ENCODE measurements around the gene MME.

Gene MME

DNA sequence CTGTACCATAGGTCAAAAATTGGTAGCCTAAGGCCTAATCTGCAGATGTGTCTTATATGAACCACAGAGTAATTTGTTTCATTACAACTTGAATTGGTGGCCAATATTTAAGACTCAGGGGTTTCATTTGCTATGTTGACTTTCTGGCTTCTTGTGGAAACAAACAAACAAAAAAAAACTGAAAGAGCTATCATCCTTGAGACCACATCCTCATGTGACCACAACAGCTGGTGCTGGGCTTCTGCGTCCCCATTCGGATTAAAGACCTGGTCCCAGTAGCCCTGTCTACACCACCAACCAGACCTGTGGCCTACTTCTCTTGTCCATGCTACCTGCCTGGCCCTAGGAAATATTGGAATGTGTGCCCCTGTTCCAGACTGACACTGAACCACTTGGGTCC, 151.7 kb downstream of the MME start:
- TF ChIP-seq, protein P1, sequence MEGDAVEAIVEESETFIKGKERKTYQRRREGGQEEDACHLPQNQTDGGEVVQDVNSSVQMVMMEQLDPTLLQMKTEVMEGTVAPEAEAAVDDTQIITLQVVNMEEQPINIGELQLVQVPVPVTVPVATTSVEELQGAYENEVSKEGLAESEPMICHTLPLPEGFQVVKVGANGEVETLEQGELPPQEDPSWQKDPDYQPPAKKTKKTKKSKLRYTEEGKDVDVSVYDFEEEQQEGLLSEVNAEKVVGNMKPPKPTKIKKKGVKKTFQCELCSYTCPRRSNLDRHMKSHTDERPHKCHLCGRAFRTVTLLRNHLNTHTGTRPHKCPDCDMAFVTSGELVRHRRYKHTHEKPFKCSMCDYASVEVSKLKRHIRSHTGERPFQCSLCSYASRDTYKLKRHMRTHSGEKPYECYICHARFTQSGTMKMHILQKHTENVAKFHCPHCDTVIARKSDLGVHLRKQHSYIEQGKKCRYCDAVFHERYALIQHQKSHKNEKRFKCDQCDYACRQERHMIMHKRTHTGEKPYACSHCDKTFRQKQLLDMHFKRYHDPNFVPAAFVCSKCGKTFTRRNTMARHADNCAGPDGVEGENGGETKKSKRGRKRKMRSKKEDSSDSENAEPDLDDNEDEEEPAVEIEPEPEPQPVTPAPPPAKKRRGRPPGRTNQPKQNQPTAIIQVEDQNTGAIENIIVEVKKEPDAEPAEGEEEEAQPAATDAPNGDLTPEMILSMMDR (IDR thresholded peaks at IDR 0.05): no peak
- TF ChIP-seq ZFX (IDR thresholded peaks at IDR 0.05; ENCODE audit: borderline replicate concordance): no peak
- no peak overlapping the region for H3K27ac ChIP-seq

DNA sequence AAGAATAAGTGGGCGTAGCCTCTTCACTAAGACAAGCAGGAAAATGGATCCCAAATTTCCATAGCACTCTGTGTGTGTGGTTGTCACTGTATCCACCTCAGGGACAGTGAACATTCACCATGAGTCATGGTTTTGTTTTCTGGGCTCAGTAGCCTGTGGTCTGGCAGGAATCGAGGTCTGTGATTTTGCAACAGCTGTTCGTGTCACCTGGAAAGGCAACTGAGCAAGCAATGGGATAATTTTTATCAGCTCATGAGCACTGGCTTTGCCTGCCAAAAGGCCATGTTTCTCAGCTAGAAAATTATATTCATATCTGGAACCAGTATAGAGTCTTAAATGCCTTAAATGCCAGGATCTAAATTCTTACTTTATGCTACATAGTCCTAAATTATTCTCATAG, 152.5 kb downstream of the MME start:
- no peak overlapping the region for H3K27ac ChIP-seq
- TF ChIP-seq, protein P1 (IDR thresholded peaks at IDR 0.05): no peak
- TF ChIP-seq ZFX (IDR thresholded peaks at IDR 0.05; ENCODE audit: borderline replicate concordance): no peak

DNA sequence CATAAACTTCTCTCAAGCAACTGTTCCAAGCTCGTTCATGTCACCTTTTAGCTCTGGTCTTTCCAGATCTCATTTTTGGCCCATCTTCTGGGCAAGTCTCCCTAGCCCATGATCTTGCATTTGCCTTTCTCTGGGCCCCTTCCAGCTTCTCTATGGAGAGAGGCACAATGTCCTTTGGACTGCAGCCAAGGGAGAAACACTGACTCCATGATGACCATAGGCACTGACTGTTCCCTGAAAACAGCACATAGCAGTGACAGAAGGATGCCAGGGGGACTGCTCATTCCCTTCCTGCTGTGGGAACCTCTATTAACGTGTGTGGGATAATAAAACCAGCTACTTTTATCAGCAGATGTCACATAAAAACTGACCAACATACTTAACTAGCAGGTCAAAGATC, 153.1 kb downstream of the MME start:
- no peak for TF ChIP-seq ZFX (IDR thresholded peaks at IDR 0.05; ENCODE audit: borderline replicate concordance)
- TF ChIP-seq, protein P1 (IDR thresholded peaks at IDR 0.05): no peak
- no peak overlapping the region for H3K27ac ChIP-seq

Data from 22Rv1 (cell line).